GM18909 (cell line): ENCODE measurements around the gene APOBEC3H.

ENCODE experiments used
- ATAC-seq: cut with Tn5 transposase; IDR thresholded peaks from one replicate; pipeline ENCODE4 v1.9.1; 2021; ENCODE audit warnings: mild to moderate bottlenecking; ENCODE audit not compliant: unreplicated experiment, poor library complexity

Gene APOBEC3H

GRCh38 chr22:39080052-39080762 is 16.8 kb upstream of the APOBEC3H start:
- ATAC-seq, result no peak

- no peak for ATAC-seq
Measured at GRCh38 chr22:39081016-39081415, 16.0 kb upstream of the APOBEC3H start.

GRCh38 chr22:39081598-39081997 is 15.4 kb upstream of the APOBEC3H start:
- no peak for ATAC-seq

GRCh38 chr22:39083212-39084165 is 13.6 kb upstream of the APOBEC3H start:
- ATAC-seq, result no peak

GRCh38 chr22:39084666-39085065 is 12.4 kb upstream of the APOBEC3H start:
- ATAC-seq, result no peak

- no peak for ATAC-seq
Measured at GRCh38 chr22:39087098-39087497, 9.9 kb upstream of the APOBEC3H start.

- no peak for ATAC-seq
Measured at GRCh38 chr22:39087881-39088684, 9.0 kb upstream of the APOBEC3H start.

- no peak for ATAC-seq
Measured at GRCh38 chr22:39088685-39089032, 8.4 kb upstream of the APOBEC3H start.

- no peak for ATAC-seq
Measured at GRCh38 chr22:39089928-39090327, 7.1 kb upstream of the APOBEC3H start.

GRCh38 chr22:39090426-39091064 is 6.5 kb upstream of the APOBEC3H start:
- ATAC-seq, result peak; percentile 40

GRCh38 chr22:39091126-39092081 is 5.6 kb upstream of the APOBEC3H start:
- no peak for ATAC-seq

GRCh38 chr22:39092111-39092862 is 4.8 kb upstream of the APOBEC3H start:
- no peak for ATAC-seq

GRCh38 chr22:39094717-39095389 is 2.2 kb upstream of the APOBEC3H start:
- ATAC-seq, result no peak

GRCh38 chr22:39095971-39096370 is 1.1 kb upstream of the APOBEC3H start:
- ATAC-seq, result no peak

GRCh38 chr22:39098026-39098425 is 982 bp downstream of the APOBEC3H start:
- ATAC-seq, result no peak

- no peak for ATAC-seq
Measured at GRCh38 chr22:39098576-39098975, 1.5 kb downstream of the APOBEC3H start.

- no peak for ATAC-seq
Measured at GRCh38 chr22:39101226-39101625, 4.2 kb downstream of the APOBEC3H start.

GRCh38 chr22:39103431-39103830 is 6.4 kb downstream of the APOBEC3H start:
- ATAC-seq, result no peak
